NCI-H2029 (cell line): ENCODE measurements around the gene PGM2.
"Not testable (repeated sequence)": the region's sequence is repeated elsewhere in the genome, so short reads cannot be mapped to it uniquely, and the experiment has no call there.

ENCODE experiments used
- DNase-seq: peaks from one replicate; lab custom pipeline; 2025; lab: John Stamatoyannopoulos, UW

The PGM2 gene

DNA sequence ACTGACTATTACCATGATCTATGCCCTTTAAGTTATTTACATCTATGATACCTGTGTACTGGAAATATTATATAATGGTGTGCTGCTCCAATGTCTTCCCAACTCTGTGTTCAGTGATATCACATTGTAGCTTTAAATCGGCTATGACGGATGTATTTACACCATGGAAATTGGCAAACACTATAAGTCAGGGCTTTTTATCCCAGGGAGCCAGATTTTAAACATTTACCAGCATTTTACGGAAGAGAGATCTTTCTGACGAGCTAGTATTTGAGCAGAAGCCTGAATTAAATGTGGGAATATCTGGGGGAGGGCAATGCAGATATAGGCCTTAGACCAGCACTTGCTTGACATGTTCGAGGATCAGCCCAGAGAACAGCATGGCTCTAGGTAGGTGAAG lies 7.7 kb upstream of the PGM2 start:
- no peak for DNase-seq

DNA sequence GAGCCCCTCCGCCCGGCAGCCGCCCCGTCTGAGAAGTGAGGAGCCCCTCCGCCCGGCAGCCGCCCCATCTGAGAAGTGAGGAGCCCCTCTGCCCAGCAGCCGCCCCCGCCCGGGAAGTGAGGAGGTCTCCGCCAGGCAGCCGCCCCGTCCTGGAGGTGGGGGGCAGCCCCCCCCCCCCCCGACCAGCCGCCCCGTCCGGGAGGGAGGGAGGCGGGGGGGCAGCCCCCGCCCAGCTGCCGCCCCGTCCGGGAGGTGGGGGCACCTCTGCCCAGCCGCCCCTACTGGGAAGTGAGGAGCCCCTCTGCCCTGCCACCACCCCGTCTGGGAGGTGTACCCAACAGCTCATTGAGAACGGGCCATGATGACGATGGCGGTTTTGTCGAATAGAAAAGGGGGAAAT lies 6.0 kb upstream of the PGM2 start:
- not testable (repeated sequence) for DNase-seq

DNA sequence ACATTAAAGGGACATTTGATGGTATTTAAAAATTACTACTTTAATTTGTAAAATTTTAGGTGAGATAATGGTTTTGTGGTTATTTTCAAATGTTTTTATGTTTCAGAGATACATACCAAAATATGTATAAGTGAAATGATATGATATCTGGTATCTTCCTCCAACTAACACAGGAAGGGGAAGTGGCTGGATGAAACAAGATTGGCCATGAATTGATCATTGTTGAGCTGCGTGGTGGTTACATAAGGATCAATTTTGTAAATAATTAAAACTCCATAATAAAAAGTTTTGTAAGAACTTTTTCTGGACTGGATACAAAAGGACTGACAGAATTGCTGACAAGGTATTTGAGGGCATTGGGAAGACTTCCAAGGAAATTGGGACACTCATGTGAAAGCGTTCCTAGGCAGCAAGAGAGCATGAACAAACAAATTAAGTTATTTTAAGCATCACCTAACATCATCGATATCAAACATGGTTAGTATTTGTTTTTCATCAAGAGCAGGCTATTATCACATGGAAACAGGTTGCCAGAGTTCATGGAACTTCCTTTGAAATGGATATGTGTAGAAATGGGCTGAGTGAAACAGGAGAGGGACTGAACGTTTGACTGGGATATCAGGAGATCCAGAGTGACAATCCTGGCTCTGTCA lies 4.4 kb upstream of the PGM2 start:
- peak; percentile 92 for DNase-seq

DNA sequence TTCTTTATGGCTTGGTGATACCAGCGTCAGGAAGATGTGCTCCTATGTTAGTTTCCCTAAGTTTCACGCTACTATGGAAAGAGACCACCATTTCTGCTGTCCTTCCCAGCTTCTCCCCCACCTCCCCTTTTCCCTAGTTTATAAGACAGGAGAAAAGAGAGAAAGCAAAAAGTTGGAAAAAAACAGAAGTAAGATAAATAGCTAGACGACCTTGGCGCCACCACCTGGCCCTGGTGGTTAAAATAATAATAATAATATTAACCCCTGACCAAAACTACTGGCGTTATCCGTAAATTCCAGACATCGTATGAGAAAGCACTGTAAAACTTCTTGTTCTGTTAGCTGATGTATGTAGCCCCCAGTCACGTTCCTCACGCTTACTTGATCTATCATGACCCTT lies 985 bp upstream of the PGM2 start:
- DNase-seq: not testable (repeated sequence)

DNA sequence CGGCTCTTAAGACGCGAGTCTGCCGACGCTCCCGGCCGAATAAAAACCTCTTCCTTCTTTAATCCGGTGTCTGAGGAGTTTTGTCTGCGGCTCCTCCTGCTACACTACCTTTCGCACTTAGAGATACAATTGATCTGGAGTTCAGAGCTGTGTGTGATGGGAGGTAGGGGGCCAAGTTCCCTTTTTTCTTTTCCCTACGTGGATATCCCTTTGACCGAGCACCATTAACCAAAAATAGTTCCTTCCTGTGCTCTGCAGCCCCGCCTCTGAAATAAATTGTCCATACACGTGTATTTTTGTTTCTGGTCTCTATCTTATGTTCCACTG lies 555 bp upstream of the PGM2 start:
- DNase-seq: no peak

DNA sequence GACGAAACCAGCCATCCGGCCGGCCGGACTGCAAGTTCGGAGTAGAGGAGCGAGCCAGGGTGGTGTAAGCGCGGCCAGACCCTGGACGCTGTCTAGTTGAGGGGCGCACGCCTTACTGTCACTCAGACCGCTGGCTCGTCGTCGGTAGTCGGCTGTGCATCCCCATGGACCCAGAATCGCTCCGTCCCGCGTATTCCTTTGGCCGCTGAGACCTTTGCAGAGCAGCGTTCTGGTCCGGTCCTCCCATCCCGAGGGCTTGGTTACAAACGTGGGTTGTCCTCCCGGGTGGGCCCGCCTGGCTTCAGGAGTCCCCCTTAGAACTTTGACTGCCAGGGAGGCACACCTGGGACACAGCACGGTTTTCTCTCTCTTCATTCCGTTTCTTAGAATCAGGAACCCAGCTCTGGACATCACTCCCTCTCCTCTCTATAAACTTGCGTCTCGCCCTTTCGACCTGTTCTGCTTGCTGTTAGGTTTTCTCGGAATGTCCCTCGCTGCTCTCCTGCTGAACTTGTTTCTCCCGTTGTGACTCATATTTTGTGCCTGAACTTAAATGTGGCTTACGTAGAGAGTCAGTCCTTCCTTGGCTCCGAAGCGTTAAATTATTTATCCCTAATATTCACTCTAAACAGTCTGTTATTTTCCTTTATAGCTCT lies 672 bp downstream of the PGM2 start:
- no peak for DNase-seq

DNA sequence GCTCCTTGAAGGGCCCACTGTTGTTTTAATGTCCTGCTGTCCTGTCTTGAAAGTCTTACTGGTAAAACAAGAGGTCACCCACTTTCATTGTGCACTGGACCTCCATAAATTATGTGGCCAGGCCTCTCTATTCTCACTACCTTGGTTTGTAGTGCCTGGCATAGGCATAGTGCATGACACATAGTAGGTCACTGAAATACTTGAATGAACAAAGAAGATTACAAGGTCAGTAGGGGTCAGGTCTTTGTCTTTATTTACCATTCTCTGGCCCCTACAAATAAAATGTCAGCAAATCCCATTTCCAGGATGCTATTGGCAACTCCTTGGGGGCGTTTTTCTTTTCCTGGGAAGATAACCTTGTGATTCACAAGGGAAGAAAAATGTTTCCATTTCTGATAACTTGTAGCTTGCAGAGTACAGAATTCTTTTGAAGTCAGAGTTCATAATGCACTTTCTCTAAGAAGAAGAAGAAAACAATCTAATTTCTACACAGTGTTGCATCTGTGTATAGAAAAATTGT lies 1.4 kb downstream of the PGM2 start:
- no peak for DNase-seq

DNA sequence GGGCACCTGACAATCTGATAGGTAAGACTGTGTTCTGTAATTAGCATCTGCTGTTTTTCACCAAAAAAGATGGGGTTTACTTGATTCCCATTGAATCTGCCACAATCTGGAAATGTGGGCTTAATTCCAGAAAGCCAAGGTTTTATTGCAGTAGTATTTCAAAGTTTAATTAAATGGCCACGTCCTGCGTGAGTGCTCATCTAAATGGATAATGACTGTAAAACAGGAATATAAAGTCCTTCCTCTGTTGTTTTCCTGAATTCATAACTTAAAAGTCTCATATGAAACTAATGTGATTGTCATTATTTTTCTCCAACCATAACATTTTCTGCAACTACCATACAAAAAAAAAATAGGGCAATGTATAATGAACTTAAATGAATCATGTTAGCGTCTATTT lies 2.4 kb downstream of the PGM2 start:
- DNase-seq: no peak

DNA sequence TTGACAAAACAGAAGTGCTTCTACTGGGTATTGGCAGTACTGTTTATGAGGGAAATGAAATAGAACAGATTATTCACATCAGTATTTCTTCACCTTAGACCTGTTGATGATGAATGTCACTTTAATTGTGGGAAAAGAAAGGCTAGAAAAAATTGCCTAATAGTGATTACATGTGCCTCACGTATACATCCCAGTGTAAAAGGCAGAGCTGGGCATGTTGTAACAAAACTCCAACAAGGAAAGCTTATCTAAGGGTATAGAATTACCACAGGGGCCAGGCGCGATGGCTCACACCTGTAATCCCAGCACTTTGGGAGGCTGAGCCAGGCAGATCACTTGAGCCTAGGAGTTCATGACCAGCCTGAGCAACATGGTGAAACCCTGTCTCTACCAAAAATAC lies 4.2 kb downstream of the PGM2 start:
- DNase-seq: no peak

DNA sequence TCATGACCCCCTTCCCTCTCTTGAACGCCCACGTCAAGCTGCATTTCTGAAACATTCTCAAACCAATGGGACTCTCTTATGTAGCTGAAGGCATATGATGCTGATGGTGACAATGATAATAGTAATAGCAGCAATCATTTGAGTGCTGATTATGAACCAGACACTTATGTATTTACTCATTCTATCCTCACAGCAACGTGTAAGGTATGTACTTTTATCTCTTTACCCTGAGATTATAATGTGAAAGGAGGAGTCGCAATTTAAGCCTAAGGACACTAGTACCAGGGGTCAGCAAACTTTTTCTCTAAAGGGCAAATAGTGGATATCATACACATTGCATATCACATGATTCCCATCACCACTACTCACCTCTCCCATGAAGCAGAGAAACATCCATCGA lies 8.5 kb downstream of the PGM2 start:
- no peak for DNase-seq

DNA sequence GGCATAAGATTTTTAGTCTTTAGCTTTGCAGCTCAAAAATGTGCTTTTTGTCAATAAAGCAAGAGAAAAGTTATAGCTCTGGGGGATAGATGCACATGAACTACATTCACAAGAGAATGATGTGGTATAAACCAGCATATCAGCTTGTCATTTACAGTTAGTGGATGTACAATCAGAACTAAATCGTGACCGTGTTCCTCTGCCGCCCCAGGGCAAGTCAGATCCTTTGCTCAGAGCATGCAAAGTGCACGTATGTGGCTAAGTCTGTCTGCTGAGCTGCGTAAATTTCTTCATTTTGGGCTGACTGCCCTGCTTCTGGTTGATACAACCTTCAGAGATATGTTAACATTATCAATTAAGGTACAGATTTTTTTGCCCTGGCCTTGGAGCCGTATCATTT lies 9.3 kb downstream of the PGM2 start:
- no peak for DNase-seq

DNA sequence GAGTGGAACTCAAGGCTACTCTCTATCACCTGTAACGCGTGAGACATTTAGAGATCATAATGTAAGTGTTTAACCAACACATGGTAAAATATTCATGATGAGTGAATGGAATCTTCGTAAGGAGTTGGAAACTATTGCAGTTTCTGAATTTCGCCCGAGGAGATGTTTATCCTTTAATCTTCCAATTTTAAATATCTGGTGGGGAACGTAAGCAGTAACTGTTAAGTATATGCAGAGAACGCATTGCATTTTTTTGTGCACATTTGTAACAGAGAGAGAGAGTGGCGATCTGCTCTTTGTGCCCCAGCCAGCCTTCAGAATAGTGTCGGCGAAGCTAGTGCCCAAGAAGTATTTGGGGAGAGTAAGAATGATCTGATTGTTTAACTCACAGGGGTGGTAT lies 9.8 kb downstream of the PGM2 start:
- DNase-seq: no peak

DNA sequence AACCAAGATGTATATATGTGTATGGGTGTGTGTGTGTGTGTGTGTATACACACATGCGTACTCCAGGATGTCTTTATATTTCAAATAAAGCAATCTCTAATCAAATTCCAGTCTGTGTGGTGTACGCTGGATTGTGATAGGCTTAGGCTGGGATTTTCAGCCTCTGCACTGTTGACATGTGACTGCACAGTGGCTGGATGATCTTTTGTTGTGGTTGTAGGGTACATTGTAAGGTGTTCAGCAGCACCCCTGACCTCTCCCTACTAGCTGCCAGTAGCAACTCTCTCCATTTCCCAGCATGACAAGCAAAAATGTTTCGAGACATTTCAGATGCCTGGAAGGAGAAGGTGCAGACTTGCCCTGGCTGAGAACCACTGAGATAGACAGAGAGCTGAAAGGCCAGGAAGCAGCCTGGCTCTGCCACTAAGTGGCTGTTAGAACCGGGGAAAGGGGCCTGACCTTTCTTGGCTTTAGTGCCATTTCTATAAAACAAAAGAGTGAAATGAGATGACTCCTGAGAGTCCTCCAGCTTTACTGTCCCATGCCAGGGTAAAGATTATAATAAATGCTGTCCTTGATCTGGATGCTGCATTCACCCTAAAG lies 10.5 kb downstream of the PGM2 start:
- DNase-seq: no peak

DNA sequence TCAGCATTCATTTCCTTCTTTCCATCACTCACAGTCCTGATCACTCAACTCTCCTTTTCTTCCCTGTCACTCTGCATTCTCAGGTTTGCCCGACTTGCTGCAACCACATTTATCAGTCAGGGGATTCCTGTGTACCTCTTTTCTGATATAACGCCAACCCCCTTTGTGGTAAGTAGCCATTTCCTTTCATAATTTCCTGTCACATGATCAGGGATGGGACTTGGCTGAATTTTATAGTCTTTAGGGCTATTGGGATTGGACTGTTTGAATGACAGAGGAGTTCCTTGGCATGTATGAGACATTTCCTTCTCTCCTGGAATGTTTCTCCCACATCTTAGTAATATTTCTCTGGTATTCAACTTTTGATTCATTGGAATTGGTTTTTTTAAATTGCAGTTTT lies 11.0 kb downstream of the PGM2 start:
- DNase-seq: no peak

DNA sequence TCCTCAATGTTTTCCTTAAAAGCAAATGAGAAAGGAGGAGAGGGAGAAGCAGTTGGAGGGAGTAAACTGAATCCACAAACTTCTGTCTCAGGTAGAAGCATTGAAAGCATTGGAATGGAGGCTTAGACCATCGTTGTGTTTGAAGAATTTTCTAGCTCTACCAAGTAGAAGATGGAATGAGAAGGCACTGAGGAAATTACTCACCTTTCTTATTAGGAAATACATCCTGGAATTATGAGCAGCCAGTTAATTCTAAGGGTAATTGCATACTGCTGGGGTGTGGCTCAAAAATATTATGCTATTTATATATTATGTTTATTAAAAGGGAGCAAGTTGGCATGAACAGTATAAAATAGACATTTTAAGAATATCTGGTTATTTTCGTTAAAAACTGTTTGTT lies 12.9 kb downstream of the PGM2 start:
- DNase-seq: no peak

DNA sequence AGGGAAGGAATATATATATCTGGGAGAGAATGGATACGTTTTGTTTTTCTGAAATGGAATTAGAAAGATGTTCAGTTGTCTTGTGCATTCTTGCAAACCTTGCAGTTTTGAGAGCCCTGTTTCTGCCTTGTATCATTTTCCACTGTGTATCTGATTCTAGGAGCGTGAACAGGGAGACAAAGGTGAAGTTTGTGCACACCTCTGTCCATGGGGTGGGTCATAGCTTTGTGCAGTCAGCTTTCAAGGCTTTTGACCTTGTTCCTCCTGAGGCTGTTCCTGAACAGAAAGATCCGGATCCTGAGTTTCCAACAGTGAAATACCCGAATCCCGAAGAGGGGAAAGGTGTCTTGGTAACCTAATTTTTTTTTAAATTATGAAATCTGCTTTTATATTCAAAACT lies 17.7 kb downstream of the PGM2 start:
- no peak for DNase-seq

DNA sequence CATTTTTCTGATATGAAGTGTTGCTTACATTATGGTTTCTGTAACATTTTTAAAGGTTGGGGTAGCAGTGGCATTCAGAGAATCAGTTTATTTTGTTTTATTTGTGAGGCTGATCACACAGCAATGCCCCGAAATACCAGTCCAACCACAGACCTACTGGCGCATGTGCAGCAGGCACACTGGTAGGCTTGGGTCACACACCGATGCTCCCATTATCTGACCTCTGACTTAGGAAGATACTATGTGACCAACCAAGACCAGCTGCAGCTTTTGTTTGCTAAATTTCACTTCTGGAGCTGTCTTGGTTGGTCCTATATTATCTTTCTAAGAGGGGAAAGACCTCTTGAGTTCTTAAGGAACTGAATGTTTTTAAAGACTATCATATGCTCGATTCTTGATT lies 18.7 kb downstream of the PGM2 start:
- DNase-seq: no peak

DNA sequence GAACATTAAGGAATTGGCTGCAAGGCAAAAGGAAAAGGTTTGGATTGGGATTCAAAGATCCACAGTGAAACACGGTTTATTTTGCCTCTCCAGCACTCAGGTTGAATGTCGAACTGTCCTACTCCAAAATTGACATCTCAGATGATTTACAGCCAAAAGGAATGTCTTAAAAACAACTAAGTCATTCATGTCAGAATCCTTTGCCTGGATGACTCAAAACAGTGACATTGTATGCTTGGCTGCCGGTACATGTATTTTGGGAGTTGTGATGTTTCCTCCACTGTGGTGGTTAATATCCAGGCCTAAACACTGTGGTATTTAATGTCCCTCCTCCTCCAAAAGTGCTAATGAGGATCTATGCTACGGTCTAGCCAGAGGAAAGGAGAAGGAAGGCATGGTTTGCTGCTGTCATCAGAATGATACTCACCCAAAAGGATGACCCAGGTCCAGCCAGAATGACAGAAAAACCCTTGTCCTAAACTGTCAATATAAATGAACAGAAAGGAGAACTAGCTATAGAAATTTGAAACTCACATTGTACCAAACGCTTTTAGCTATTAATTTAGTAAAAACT lies 20.9 kb downstream of the PGM2 start:
- no peak for DNase-seq

DNA sequence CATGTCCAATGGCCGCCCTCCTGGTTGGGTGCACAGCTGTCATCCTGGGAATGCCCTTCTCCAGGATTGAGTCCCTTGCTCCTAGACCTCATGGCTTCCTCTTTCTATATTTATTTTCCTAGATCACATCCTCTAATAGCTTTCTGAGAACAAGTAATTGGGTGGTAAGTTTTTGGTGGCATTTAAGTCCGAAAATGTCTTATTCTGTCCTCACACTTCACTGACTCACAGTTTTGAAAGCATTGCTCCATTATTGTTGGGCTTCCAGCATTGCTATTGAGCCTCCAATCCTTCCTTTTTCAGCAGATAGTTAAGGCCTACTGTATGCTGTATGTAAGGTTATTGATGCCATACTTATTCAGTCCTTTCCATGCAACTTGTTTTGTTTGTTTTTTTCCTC lies 25.9 kb downstream of the PGM2 start:
- no peak for DNase-seq

DNA sequence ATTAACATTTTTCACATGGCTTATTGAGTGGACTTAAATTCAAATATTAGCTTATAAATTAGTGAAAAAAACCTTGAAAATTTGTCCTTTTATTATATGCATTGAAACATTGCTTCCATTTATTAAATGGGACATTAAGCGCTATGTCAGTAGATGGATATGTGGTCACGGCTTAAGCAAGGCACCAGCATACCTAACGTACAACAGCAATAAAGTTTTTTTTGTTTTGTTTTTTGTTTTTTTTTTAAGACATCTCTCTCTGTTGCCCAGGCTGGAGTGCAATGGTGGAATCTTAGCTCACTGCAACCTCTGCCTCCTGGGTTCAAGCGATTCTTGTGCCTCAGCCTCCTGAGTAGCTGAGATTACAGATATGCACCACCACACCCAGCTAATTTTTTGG lies 31.6 kb downstream of the PGM2 start:
- no peak for DNase-seq

DNA sequence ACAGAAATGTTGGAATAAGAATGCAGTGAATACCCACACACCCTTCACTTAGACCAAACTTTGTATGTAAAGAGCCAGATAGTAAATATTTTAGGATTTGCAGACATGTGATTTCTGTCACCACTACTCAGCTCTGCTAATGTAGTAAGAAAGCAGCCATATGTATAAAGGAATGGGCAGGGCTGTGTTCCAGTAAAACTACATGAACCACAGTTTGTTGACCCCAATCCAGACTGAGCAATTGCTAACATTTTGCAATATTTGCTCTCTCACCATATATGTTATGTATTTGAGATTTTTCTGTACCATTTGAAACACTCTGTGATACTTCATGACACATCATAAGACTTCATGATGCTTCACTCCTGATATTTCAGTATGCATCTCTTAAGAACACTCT lies 32.4 kb downstream of the PGM2 start:
- DNase-seq: no peak

DNA sequence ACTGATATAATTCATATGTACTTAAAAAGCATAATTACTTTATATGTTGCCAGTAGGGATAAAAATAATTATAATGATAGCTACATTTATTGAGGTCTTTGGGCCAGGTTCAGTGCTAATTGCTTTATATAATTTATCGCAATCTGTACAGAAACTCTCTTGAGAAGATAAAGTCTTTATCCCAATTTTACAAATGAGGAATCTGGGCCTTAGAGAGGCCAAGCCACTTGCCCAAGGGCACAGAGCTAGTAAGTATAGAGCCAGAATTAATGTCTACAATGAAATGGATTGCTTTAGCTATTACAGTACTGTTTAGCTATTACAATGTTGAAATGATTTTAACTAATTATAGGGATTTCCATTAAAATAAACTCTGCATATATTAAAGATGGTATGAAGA lies 33.8 kb downstream of the PGM2 start:
- no peak for DNase-seq

DNA sequence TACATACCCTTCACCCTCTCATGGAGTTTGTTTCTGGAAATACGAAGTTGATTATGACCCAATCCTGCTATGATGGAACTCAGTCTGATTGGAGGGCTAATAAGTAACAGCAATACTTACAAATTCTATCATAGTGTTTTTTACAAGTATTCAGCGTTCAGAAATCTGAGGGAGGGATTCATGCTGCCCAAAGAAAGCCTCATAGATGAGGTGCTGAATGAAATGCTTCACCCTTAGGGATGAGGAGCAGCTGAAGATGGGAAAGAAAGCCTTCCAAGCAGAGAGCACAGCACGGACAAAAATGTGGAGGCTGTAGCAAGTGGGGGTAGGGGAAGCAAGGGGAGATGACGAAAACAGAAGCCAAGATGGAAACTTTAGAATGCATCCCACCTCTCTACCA lies 36.5 kb downstream of the PGM2 start:
- DNase-seq: no peak
